ENCODE measurements around the gene B4GAT1. TPM values are rescaled to one million over a fixed set of nuclear protein-coding genes. Genes with fewer than 3 reads are reported as not detected.

The B4GAT1 gene
- total and polyA plus RNA-seq, 2 of the 13 experiments (the other 11 are each of a cell fraction or from before 2014, with no cell fraction given): 40.4 to 109 TPM

GRCh38 chr11:66347425-66348276 lies at the start of gene B4GAT1 (continued):
- TF ChIP-seq CSRNP1 (CRISPR knock-in tag; IDR thresholded peaks at IDR 0.05): 0 out of 2 replicates have a peak, but pooled peaks have one; percentile 26
- TF ChIP-seq ZNF570 (CRISPR knock-in tag; IDR thresholded peaks at IDR 0.05; ENCODE audit: borderline replicate concordance): no peak
- no peak for TF ChIP-seq HNF4G (IDR thresholded peaks at IDR 0.05; ENCODE audit: borderline replicate concordance, low read depth, low read length)
- TF ChIP-seq HNF4G (CRISPR knock-in tag; IDR thresholded peaks at IDR 0.05; ENCODE audit: borderline replicate concordance, low read depth): no peak
- TF ChIP-seq SYNCRIP (IDR thresholded peaks at IDR 0.05; ENCODE audit: insufficient read depth, low read depth, low read length): no peak
- no peak for TF ChIP-seq MBNL3 (CRISPR knock-in tag; conservative IDR thresholded peaks at IDR 0.05)
- TF ChIP-seq SCMH1 (CRISPR knock-in tag; IDR thresholded peaks at IDR 0.05; ENCODE audit: borderline replicate concordance): no peak
- peak; percentile 58; the same call in 1 of the 2 replicates for TF ChIP-seq PHF8 (CRISPR knock-in tag; IDR thresholded peaks at IDR 0.05)
- peak; percentile 94 for TF ChIP-seq ARNT2 (CRISPR knock-in tag; IDR thresholded peaks at IDR 0.05; ENCODE audit: low read depth)
- no peak for TF ChIP-seq NFATC3 (CRISPR knock-in tag; IDR thresholded peaks at IDR 0.05)
- TF ChIP-seq, protein P1, sequence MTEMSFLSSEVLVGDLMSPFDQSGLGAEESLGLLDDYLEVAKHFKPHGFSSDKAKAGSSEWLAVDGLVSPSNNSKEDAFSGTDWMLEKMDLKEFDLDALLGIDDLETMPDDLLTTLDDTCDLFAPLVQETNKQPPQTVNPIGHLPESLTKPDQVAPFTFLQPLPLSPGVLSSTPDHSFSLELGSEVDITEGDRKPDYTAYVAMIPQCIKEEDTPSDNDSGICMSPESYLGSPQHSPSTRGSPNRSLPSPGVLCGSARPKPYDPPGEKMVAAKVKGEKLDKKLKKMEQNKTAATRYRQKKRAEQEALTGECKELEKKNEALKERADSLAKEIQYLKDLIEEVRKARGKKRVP (CRISPR knock-in tag; IDR thresholded peaks at IDR 0.05): no peak
- TF ChIP-seq JUNB (CRISPR knock-in tag; IDR thresholded peaks at IDR 0.05; ENCODE audit: borderline replicate concordance): no peak
- TF ChIP-seq ZNF138 (CRISPR knock-in tag; IDR thresholded peaks at IDR 0.05; ENCODE audit: low read depth): no peak; the same call in 1 of the 2 replicates
- no peak for TF ChIP-seq ELF4 (CRISPR knock-in tag; IDR thresholded peaks at IDR 0.05; ENCODE audit: borderline replicate concordance)
- no peak for TF ChIP-seq EP300 (IDR thresholded peaks at IDR 0.05; ENCODE audit: low read depth in 2 of 2, low read length in 2 of 2)
- TF ChIP-seq EP300 (CRISPR knock-in tag; IDR thresholded peaks at IDR 0.05; ENCODE audit: borderline replicate concordance): no peak
- TF ChIP-seq ZNF710 (CRISPR knock-in tag; IDR thresholded peaks at IDR 0.05; ENCODE audit: borderline replicate concordance): peak; percentile 13; the same call in 1 of the 2 replicates
- peak; percentile 59; the same call in 1 of the 2 replicates for TF ChIP-seq MIER3 (CRISPR knock-in tag; IDR thresholded peaks at IDR 0.05; ENCODE audit: borderline replicate concordance)
- no peak for TF ChIP-seq HMG20B (CRISPR knock-in tag; conservative IDR thresholded peaks at IDR 0.05)
- TF ChIP-seq ZNF136 (CRISPR knock-in tag; IDR thresholded peaks at IDR 0.05; ENCODE audit: low read depth): no peak
- TF ChIP-seq, protein P2, sequence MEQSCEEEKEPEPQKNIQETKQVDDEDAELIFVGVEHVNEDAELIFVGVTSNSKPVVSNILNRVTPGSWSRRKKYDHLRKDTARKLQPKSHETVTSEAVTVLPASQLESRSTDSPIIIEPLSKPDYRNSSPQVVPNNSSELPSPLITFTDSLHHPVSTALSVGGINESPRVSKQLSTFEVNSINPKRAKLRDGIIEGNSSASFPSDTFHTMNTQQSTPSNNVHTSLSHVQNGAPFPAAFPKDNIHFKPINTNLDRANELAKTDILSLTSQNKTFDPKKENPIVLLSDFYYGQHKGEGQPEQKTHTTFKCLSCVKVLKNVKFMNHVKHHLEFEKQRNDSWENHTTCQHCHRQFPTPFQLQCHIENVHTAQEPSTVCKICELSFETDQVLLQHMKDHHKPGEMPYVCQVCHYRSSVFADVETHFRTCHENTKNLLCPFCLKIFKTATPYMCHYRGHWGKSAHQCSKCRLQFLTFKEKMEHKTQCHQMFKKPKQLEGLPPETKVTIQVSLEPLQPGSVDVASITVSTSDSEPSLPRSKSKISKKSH (CRISPR knock-in tag; IDR thresholded peaks at IDR 0.05; ENCODE audit: borderline replicate concordance): peak; percentile 49; the same call in 1 of the 2 replicates
- TF ChIP-seq ZNF550 (CRISPR knock-in tag; IDR thresholded peaks at IDR 0.05; ENCODE audit: borderline replicate concordance): no peak
